Measurements from ENCODE around the gene RNU1-4.
"Not testable (repeated sequence)": the region's sequence is repeated elsewhere in the genome, so short reads cannot be mapped to it uniquely, and the experiment has no call there.

Gene RNU1-4

GRCh38 chr1:16732254-16732896 lies 7.9 kb upstream of the RNU1-4 start:
- DNase-seq: not testable (repeated sequence)

- DNase-seq: not testable (repeated sequence)
Measured at GRCh38 chr1:16741230-16741629, 914 bp downstream of the RNU1-4 start.

GRCh38 chr1:16747660-16748059 lies 7.3 kb downstream of the RNU1-4 start:
- not testable (repeated sequence) for DNase-seq

GRCh38 chr1:16748710-16749109 lies 8.4 kb downstream of the RNU1-4 start:
- DNase-seq: not testable (repeated sequence)

- not testable (repeated sequence) for DNase-seq
Measured at GRCh38 chr1:16749910-16750888, 9.9 kb downstream of the RNU1-4 start.

- DNase-seq: not testable (repeated sequence)
Measured at GRCh38 chr1:16752770-16753169, 12.5 kb downstream of the RNU1-4 start.

- DNase-seq: not testable (repeated sequence)
Measured at GRCh38 chr1:16755385-16755784, 15.1 kb downstream of the RNU1-4 start.

- not testable (repeated sequence) for DNase-seq
Measured at GRCh38 chr1:16755932-16756331, 15.6 kb downstream of the RNU1-4 start.

GRCh38 chr1:16757574-16757973 lies 17.3 kb downstream of the RNU1-4 start:
- DNase-seq: not testable (repeated sequence)

- DNase-seq: not testable (repeated sequence)
Measured at GRCh38 chr1:16758060-16758459, 17.7 kb downstream of the RNU1-4 start.

- not testable (repeated sequence) for DNase-seq
Measured at GRCh38 chr1:16759041-16759493, 18.8 kb downstream of the RNU1-4 start.

GRCh38 chr1:16759650-16760455 lies 19.5 kb downstream of the RNU1-4 start:
- DNase-seq: not testable (repeated sequence)

- not testable (repeated sequence) for DNase-seq
Measured at GRCh38 chr1:16760456-16760765, 20.1 kb downstream of the RNU1-4 start.

GRCh38 chr1:16760801-16761200 lies 20.5 kb downstream of the RNU1-4 start:
- DNase-seq: not testable (repeated sequence)

- DNase-seq: not testable (repeated sequence)
Measured at GRCh38 chr1:16764248-16764819, 24.0 kb downstream of the RNU1-4 start.

- DNase-seq: not testable (repeated sequence)
Measured at GRCh38 chr1:16764820-16765655, 24.7 kb downstream of the RNU1-4 start.

GRCh38 chr1:16765731-16766605 lies 25.7 kb downstream of the RNU1-4 start:
- DNase-seq: not testable (repeated sequence)

- DNase-seq: not testable (repeated sequence)
Measured at GRCh38 chr1:16766689-16767256, 26.5 kb downstream of the RNU1-4 start.

- not testable (repeated sequence) for DNase-seq
Measured at GRCh38 chr1:16770139-16770759, 29.9 kb downstream of the RNU1-4 start.
